ENCODE results near the gene KRTAP10-6.
"Not testable (repeated sequence)": the region's sequence is repeated elsewhere in the genome, so short reads cannot be mapped to it uniquely, and the experiment has no call there.

The KRTAP10-6 gene

GRCh38 chr21:44616591-44616926 is 24.3 kb upstream of the KRTAP10-6 start:
- DNase-seq = no peak

GRCh38 chr21:44615911-44616590 is 23.7 kb upstream of the KRTAP10-6 start:
- no peak for DNase-seq

GRCh38 chr21:44615466-44615865 is 23.2 kb upstream of the KRTAP10-6 start:
- DNase-seq = no peak

- no peak for DNase-seq
These were observed 22.7 kb upstream of the KRTAP10-6 start for GRCh38 chr21:44614961-44615391.

- no peak for DNase-seq
These were observed 21.9 kb upstream of the KRTAP10-6 start for GRCh38 chr21:44614161-44614631.

GRCh38 chr21:44613386-44614155 is 21.3 kb upstream of the KRTAP10-6 start:
- DNase-seq = no peak

- no peak for DNase-seq
These were observed 20.4 kb upstream of the KRTAP10-6 start for GRCh38 chr21:44612669-44613229.

- DNase-seq = no peak
These were observed 19.8 kb upstream of the KRTAP10-6 start, which contains the start of gene KRTAP10-8 for GRCh38 chr21:44612029-44612486. KRTAP10-8 (plus strand) TSS chr21:44612079; CDS start chr21:44612101, 22 bp downstream.

GRCh38 chr21:44611551-44611950 is 19.2 kb upstream of the KRTAP10-6 start:
- DNase-seq = no peak

GRCh38 chr21:44610157-44610843 is 18.0 kb upstream of the KRTAP10-6 start:
- not testable (repeated sequence) for DNase-seq

- no peak for DNase-seq
These were observed 16.9 kb upstream of the KRTAP10-6 start for GRCh38 chr21:44609193-44609592.

- DNase-seq = no peak
These were observed 14.2 kb upstream of the KRTAP10-6 start for GRCh38 chr21:44606495-44606894.

- DNase-seq = no peak
These were observed 11.6 kb upstream of the KRTAP10-6 start for GRCh38 chr21:44603911-44604310.

GRCh38 chr21:44603109-44603875 is 11.0 kb upstream of the KRTAP10-6 start:
- DNase-seq = no peak

- no peak for DNase-seq
These were observed 10.2 kb upstream of the KRTAP10-6 start for GRCh38 chr21:44602463-44602850.

GRCh38 chr21:44601596-44602462 is 9.5 kb upstream of the KRTAP10-6 start:
- DNase-seq = no peak

GRCh38 chr21:44601091-44601490 is 8.8 kb upstream of the KRTAP10-6 start:
- not testable (repeated sequence) for DNase-seq

- DNase-seq = not testable (repeated sequence)
These were observed 8.0 kb upstream of the KRTAP10-6 start, which contains the start of gene KRTAP10-7 for GRCh38 chr21:44600118-44600978. KRTAP10-7 (plus strand) TSS chr21:44600597; CDS start chr21:44600622, 25 bp downstream.

GRCh38 chr21:44599264-44600029 is 7.1 kb upstream of the KRTAP10-6 start:
- no peak for DNase-seq

Measured in NCI-H510A (cell line).